IPS-18c (cell line): Measurements from ENCODE around the gene CCDC149.

Experiments used
- H3K4me3 ChIP-seq: 2 replicates; pipeline ENCODE4 v1.7.0; 2013; ENCODE audit warnings: low read depth, mild to moderate bottlenecking, low read length, moderate library complexity; ENCODE audit not compliant: insufficient read depth
- H3K9me3 ChIP-seq: one replicate; pipeline ENCODE4 v1.6.1; 2013; ENCODE audit warnings: mild to moderate bottlenecking, low read length, moderate library complexity; ENCODE audit not compliant: control insufficient read depth, insufficient read depth

Gene CCDC149

GRCh38 chr4:24836661-24837242, 76.1 kb downstream of the CCDC149 start:
- no peaks in the 10 kb centered on the region for H3K9me3 ChIP-seq
- no peak overlapping the region for H3K4me3 ChIP-seq

DNA sequence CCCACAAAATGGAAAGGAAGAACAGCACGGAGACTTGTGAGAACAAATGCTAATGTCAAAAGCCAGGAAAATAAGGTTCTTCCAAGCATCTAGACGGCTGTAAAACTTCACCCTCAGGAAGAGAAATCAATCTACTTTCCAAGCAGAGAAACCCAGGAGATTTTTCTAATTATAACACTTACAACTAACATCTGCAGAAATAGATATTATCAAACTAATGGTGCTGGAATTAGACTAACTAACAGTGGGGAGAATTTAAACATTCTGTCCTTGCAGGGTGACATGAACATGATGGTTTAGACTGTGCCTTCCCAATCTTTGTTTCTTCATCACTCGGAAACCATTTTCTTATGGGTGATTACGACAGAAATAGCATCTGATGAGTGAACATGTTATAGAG, 77.1 kb downstream of the CCDC149 start:
- no peaks in the 10 kb centered on the region for H3K9me3 ChIP-seq

DNA sequence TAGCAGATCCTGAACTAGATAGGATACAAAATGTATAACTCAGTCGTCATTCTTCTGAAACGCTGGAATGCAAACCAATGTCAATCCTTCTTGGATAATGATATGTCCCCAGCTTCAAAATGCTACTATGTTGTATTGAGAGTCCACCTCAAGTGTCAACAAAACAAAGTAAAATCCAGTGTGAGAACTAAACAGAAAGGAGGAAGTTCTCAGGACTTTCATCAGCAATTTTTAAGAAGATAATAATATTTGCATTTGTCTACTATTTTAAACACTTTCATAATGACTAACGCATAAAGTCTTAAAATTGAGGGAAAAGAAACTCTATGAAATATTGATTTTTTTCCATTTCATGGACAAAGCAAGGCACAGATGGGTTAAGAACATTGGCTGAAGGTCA, 81.2 kb downstream of the CCDC149 start:
- H3K9me3 ChIP-seq, result no peaks in the 10 kb centered on the region
- no peak overlapping the region for H3K4me3 ChIP-seq

More for the DNA sequence above, 77.1 kb downstream of the CCDC149 start:
- H3K4me3 ChIP-seq, result no peak overlapping the region

GRCh38 chr4:24824720-24825119, 88.1 kb downstream of the CCDC149 start:
- Histone ChIP-seq H3K4me3 (no peak overlapping the region), H3K9me3 (no peaks in the 10 kb centered on the region)

GRCh38 chr4:24820541-24820940, 92.3 kb downstream of the CCDC149 start:
- H3K9me3 ChIP-seq, result no peaks in the 10 kb centered on the region
- no peak overlapping the region for H3K4me3 ChIP-seq

DNA sequence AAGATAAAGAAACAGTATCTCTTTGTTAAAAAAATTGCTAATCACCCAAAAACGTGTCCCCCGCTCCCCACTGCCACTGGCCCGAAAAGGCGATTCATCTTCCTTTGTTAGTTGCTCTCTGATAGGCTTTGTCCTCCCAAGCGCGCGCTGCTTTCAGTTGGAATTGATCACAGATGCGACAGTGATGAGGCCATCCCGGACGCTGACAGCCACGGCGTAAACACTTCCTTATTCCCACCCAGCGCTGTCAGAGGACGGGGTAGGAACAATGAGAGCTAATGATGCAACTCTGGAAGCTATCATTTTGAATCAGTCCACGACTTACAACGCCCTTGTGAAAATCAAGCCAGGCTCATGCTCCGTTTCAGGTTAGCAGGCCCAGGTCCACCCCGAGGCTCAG, 96.0 kb downstream of the CCDC149 start:
- no peak overlapping the region for H3K4me3 ChIP-seq
- no peaks in the 10 kb centered on the region for H3K9me3 ChIP-seq

DNA sequence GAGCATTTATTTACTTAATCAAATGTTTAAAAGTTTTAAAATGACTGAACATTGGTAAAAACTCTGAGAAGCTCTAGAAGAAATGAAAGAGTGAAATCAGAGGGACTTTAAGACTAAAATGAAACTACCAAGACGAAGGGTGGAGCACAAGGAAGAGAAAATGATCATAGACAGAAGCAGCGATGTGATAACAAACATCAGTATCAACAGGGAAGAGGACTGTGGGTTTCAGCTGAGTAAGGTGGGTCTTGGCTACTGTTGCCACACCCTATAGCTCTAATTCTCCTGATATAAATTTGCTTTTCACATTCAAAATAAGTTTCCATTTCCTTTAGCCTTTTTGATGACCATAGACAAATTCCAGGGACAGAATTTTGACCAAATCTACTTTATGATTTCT, 99.1 kb downstream of the CCDC149 start:
- H3K4me3 ChIP-seq, result no peak overlapping the region
- H3K9me3 ChIP-seq, result no peaks in the 10 kb centered on the region

DNA sequence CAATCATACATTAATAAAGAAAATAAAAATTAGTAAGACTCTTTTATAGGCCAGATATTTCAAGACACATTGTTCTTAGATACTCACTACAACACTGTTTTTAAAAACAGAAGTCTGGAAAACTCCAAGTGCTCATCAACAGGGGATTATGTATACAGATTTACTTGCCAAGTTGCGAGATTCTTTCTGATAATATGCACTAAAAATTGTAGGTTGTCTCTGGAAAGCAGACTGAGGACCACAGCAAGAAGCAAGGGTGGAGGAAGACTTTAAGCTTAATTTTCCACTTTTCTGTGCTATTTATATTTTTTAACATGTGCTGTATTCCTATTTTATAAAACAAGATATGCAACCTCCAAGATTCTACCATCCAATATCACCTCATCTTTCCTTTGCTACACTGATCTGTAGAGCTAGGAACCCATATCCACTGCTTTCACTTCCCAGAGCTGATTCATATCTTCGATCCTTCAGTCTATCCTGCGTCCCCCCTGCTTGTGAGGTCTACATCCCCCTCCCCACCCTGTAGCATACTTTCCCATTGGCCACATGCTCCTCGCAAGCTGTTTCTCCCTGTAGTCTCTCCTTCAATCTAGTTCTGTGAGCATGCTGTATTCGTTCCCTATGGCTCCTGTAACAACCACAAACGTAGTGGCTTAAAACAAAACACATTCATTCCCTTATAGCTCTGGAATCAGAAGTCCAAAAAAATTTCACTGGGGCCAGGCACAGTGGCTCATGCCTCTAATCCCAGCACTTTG, 101.8 kb downstream of the CCDC149 start:
- H3K9me3 ChIP-seq, result no peaks in the 10 kb centered on the region
- no peak overlapping the region for H3K4me3 ChIP-seq

DNA sequence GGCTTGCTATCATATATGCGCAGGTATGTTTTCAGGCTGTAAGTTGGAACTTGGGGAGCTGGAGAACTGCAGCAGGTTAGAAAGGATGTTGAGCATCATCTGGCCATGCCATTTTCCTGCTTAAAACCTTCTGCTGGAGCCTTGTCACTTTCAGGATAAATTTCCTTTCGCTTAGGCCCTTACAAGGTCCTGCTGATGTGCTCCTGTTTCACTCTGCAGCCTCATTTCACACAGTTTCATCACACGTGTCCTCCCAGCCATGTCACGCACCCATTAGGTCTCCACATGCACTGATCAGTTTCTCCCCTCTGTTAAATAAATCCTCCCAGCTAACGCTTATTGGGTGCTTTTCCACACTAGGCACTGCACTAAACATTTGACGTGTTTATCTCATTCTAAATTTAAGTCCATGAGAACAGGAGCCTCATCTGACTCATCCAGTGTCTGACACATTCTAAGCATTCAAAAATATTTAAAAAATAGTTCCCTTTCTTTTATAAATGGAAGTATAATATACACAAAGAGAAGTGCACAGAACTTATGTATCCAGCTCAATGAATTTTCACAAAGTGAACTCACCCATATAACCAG, 102.9 kb downstream of the CCDC149 start:
- Histone ChIP-seq H3K4me3 (no peak overlapping the region), H3K9me3 (no peaks in the 10 kb centered on the region)

DNA sequence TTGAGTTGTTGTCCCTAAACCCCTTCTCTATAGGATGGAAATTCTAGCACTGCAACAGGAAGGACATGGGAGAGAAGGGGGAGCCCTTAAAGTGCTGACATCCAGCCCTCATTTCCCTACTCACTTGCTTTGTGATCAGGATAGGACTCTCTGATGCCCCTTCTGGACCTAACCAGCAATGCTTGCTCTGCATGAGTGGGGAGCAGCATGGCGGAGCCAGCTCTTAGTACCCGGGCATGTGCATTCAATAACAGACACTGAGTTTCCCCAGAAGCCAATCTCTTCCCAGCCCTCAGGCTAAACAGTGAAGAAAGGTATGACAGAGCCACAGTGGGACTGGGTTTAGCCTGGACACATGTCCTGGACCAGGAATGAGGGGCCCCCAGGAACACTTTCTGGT, 103.5 kb downstream of the CCDC149 start:
- Histone ChIP-seq H3K4me3 (no peak overlapping the region), H3K9me3 (no peaks in the 10 kb centered on the region)

- no peak overlapping the region for H3K4me3 ChIP-seq
- H3K9me3 ChIP-seq, result no peaks in the 10 kb centered on the region
These were observed 103.9 kb downstream of the CCDC149 start for GRCh38 chr4:24808955-24809354.

- H3K4me3 ChIP-seq, result no peak overlapping the region
- no peaks in the 10 kb centered on the region for H3K9me3 ChIP-seq
These were observed 104.6 kb downstream of the CCDC149 start for GRCh38 chr4:24808261-24808660.

- Histone ChIP-seq H3K4me3 (no peak overlapping the region), H3K9me3 (no peaks in the 10 kb centered on the region)
These were observed 105.2 kb downstream of the CCDC149 start for GRCh38 chr4:24807611-24808010.

GRCh38 chr4:24806206-24806990, 106.4 kb downstream of the CCDC149 start:
- no peak overlapping the region for H3K4me3 ChIP-seq
- H3K9me3 ChIP-seq, result no peaks in the 10 kb centered on the region

- Histone ChIP-seq H3K4me3 (no peak overlapping the region), H3K9me3 (no peaks in the 10 kb centered on the region)
These were observed 107.3 kb downstream of the CCDC149 start for GRCh38 chr4:24805566-24805965.

GRCh38 chr4:24805067-24805466, 107.8 kb downstream of the CCDC149 start:
- Histone ChIP-seq H3K4me3 (no peak overlapping the region), H3K9me3 (no peaks in the 10 kb centered on the region)

DNA sequence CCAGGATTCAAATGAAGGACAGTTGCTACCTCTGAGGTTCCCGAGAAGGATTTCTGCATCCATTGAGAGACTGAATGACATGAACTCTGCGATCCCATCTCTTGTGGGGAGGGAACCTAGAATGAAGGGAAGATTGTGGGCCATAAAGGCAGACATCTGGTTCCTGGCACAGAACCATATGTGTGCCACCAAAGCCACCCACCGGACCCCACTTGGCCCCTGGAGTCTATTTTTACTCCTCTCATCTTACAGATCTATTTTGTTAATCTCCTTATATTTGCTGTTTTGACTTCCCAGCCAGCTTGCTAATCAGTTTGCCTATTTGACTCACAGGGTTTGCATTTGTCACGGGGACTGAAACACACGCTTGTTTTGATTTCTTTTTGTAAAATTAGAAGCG, 110.2 kb downstream of the CCDC149 start:
- Histone ChIP-seq H3K4me3 (no peak overlapping the region), H3K9me3 (no peaks in the 10 kb centered on the region)
